Keratinocyte (primary cell): ENCODE measurements around the gene CRX.
"Not testable (repeated sequence)": the region's sequence is repeated elsewhere in the genome, so short reads cannot be mapped to it uniquely, and the experiment has no call there.

Source experiments
- CTCF ChIP-seq, 3 experiments: IDR thresholded peaks in 1 of 3; conservative IDR thresholded peaks in 1 of 3; optimal IDR thresholded peaks in 1 of 3; 2 replicates in 2 of 3; 3 replicates in 1 of 3; pipeline versions ENCODE3 to v1.5.1; 2011; ENCODE audit warnings: low read length in 3 of 3, mild to moderate bottlenecking in 3 of 3, moderate library complexity in 2 of 3, control low read depth in 1 of 3, inconsistent platforms in 1 of 3; ENCODE audit not compliant: insufficient read depth in 2 of 3; ENCODE audit errors: extremely low read depth in 1 of 3
- EZH2 ChIP-seq: IDR thresholded peaks from one replicate; pipeline ENCODE4 v1.6.1; 2012; ENCODE audit warnings: inconsistent platforms, mild to moderate bottlenecking, low read length, moderate library complexity

- not testable (repeated sequence) for TF ChIP-seq CTCF (optimal IDR thresholded peaks at IDR 0.05 in 1 of 3, IDR thresholded peaks at IDR 0.05 in 1 of 3, conservative IDR thresholded peaks at IDR 0.05 in 1 of 3; ENCODE audit: extremely low read depth in 1 of 3, insufficient read depth in 2 of 3, low read length in 3 of 3); EZH2
Observed at GRCh38 chr19:47879385-47879784, 57.6 kb downstream of the CRX start.
